Kidney epithelial cell (primary cell): ENCODE results near the gene MXD3. TPM values are rescaled to one million over a fixed set of nuclear protein-coding genes. Genes with fewer than 3 reads are reported as not detected.

Experiments
- DNase-seq: peaks from one replicate; pipeline ENCODE4 v3.0.0-alpha.2; 2010; ENCODE audit warnings: low read depth
- H3K27me3 ChIP-seq: 2 replicates; pipeline ENCODE4 v1.6.0; 2011; ENCODE audit warnings: low read length; ENCODE audit not compliant: control insufficient read depth, insufficient read depth
- H3K36me3 ChIP-seq: 2 replicates; pipeline ENCODE4 v1.5.1; 2011; ENCODE audit warnings: low read length; ENCODE audit not compliant: control insufficient read depth, insufficient read depth
- H3K4me3 ChIP-seq: 2 replicates; pipeline ENCODE4 v1.5.1; 2011; ENCODE audit warnings: low read depth, mild to moderate bottlenecking, control low read depth, low read length
- total RNA-seq: library from RNA; depleted of rRNA; stranded (reverse); fragments of >200 nt; gene quantifications from 2 replicates; pipeline ENCODE4 v1.2.3, GENCODE V29; 2015
- TF ChIP-seq, protein P1 (sequence below): IDR thresholded peaks from 2 replicates; pipeline ENCODE4 v1.5.1; 2011; ENCODE audit warnings: mild to moderate bottlenecking, moderate library complexity, low read length, control low read depth, inconsistent platforms; ENCODE audit not compliant: insufficient read depth, poor library complexity, severe bottlenecking

Gene MXD3
- total RNA-seq, 1 donor from 2014 or later = 6.6 TPM

DNA sequence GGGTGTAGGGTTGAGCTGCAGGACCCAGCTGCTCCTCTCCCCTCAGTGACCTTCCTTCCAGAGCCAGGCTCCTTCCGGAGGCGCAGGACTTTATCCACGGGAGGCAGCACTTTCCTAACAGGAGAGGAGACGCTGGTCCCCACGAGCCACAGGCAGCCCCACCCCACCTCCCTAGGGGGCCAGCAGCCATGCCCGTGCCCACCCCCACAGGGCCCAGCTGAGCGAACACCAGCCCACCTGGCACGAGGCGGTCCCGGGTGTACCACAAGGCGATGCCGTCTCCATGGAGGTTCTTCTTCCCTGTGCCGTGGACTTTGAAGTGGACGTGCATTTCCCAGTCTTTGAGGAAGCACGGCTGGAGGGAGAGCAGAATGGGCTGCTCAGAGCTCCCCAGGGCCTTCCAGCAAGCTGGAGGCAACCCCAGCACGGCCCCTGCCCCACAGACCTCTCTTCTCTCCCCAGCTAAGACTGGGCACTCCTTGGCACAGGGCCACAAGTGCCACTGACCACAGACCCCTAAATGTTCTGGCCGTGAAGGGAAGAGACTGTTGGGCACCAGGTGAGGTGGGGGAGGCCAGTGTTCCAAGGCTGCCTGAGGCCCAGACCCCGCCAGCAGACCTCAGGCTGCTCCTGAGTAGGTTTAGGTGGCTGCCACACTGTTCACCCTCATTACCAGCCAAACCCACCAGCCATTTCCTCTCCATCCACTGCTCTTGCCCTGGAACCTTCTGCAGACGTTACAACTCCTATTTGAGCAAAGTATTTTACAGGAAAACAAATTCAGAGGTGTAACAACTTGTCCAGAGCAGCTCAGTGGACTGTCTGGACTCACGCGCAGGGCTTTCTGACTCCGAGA lies 26.8 kb upstream of the MXD3 start:
- peaks cover 4% of the 10 kb centered on the region for H3K36me3 ChIP-seq
- H3K4me3 ChIP-seq = no peak overlapping the region
- H3K27me3 ChIP-seq = no peaks in the 10 kb centered on the region
- TF ChIP-seq, protein P1, sequence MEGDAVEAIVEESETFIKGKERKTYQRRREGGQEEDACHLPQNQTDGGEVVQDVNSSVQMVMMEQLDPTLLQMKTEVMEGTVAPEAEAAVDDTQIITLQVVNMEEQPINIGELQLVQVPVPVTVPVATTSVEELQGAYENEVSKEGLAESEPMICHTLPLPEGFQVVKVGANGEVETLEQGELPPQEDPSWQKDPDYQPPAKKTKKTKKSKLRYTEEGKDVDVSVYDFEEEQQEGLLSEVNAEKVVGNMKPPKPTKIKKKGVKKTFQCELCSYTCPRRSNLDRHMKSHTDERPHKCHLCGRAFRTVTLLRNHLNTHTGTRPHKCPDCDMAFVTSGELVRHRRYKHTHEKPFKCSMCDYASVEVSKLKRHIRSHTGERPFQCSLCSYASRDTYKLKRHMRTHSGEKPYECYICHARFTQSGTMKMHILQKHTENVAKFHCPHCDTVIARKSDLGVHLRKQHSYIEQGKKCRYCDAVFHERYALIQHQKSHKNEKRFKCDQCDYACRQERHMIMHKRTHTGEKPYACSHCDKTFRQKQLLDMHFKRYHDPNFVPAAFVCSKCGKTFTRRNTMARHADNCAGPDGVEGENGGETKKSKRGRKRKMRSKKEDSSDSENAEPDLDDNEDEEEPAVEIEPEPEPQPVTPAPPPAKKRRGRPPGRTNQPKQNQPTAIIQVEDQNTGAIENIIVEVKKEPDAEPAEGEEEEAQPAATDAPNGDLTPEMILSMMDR = no peak
- no peak for DNase-seq

DNA sequence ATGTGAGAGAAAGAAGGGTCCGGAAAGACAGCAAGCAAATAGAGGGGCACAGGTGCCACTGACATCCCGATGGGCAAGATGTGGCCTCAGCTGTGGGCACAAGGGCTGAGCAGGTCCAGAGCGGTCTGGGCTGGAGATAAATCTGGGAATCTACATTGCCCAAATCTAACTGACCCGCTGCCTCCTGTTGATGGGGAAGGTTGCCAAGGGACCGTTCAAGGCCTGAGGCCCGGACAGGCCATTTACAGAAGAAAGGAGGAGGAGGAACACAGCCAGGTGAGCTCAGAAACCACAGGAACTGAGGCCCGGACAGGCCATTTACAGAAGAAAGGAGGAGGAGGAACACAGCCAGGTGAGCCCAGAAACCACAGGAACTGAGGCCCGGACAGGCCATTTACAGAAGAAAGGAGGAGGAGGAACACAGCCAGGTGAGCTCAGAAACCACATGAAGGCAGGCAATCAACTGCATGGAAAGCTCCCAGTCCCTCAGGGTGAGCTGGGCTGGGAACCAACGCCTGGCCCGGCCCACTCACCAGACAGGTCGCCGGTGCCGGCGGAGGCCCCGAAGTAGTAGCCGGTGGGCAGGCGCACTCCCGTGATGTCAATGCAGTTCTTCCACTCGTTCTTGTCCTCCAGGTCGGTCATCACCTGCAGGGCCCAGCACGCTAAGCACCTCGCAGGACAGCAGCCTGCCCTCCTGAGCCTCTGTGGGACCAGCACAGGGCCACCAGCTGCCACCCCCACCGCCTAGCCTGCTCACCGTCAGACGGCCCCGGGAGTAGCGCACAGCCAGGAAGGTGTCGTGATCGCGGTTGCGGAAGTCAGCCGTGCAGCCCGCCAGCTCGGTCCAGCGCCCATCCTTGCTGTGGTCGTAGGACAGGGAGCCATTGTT lies 25.2 kb upstream of the MXD3 start:
- no peak for DNase-seq
- Histone ChIP-seq H3K27me3 (no peaks in the 10 kb centered on the region), H3K4me3 (no peak overlapping the region), H3K36me3 (peaks cover 6% of the 10 kb centered on the region)
- TF ChIP-seq, protein P1 = no peak

DNA sequence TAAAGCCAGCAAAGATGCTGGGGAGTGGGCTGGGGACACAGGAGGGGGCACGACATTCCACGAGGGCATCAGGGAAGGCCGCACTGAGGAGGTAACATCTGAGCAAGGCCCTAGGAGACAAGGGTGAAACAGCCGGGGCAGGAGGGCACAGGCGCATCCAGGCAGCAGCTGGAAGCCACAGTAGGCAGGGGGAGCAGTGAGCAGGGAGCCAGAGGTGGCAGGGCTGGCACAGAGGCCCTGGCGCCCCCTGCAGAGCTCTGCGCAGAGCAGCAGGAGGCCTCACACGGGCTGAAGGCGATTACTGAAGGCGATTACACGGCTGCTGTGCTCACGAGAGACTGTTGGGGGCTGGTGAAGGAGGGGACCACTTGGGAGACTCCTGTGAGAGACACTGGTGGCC lies 24.4 kb upstream of the MXD3 start:
- Histone ChIP-seq H3K36me3 (peaks cover 6% of the 10 kb centered on the region), H3K27me3 (no peaks in the 10 kb centered on the region), H3K4me3 (no peak overlapping the region)
- TF ChIP-seq, protein P1 = peak; percentile 84
- no peak for DNase-seq

DNA sequence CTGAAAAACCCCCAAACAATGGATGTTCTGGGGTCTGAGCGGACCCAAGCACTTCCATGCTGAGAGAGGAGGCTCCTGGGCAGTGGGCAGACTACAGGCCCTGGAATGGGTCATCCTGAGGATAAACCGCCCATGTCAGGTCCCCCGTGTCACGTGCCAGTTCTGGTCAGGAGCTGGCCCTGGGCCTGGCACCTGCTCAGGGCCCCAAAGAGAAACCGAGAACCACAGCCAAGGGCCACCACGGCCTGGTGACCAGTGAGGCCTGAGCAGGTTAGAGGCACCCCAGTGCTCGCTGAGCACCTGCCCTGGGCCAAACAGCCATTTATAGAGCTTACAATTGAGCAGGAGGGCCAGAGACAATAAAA lies 24.0 kb upstream of the MXD3 start:
- peaks cover 6% of the 10 kb centered on the region for H3K36me3 ChIP-seq
- no peak for DNase-seq
- TF ChIP-seq, protein P1 = no peak

DNA sequence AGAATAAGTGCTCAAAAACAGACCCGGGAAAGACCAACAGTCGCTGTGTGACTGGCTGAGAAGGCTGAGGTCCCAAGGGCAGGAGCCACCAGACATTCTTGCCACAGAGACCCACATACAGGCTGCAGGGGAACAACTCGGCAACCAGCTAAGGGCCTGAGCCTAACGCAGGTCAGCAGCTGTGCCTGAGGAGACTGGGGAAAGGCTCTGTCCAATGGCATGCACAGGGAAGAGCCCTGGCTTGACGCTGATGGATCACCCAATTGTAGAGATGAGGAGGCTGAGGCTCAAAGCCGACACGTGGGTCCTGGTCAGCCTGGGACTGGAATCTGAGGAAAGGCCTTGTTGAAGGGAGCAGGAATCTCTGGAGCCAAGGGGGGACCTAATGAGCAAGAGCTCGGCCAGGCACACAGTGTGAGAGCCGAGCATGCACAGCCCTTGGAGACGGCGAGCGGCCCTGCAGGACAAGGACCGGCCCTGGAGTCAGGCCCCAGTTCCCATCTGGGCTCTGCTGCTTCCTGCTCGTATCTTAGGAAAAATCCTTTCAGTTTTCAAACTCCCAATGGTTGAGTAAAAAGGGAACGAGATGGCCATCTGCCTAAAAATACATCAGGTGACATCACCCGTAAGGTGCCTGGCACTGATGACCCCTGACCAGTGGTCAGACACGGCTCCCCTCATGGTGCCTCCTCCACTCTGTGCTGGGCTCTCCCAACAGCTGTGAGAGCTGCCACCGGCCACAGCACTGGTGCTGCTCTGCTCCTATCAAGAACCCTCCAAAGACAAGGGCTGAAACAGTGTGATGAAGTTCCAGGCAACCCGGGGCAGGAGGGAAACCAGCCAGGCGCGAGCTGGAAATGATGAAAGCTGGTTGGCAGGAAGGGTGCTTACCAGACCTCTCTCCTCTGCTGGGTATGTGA lies 23.3 kb upstream of the MXD3 start:
- Histone ChIP-seq H3K4me3 (no peak overlapping the region), H3K36me3 (peaks cover 8% of the 10 kb centered on the region), H3K27me3 (no peaks in the 10 kb centered on the region)
- no peak for DNase-seq
- TF ChIP-seq, protein P1 = no peak

More for the DNA sequence above, 24.0 kb upstream of the MXD3 start:
- Histone ChIP-seq H3K27me3 (no peaks in the 10 kb centered on the region), H3K4me3 (no peak overlapping the region)
